Osteocyte (in vitro differentiated cells): Measurements from ENCODE around the gene LRRC1. TPM values are rescaled to one million over a fixed set of nuclear protein-coding genes. Genes with fewer than 3 reads are reported as not detected.

ENCODE experiments used
- DNase-seq: peaks from one replicate; pipeline ENCODE4 v3.0.0; 2021; ENCODE audit warnings: mixed read lengths; ENCODE audit not compliant: unreplicated experiment; ENCODE audit errors: extremely low spot score
- H3K27ac Mint-ChIP-seq: one replicate; pipeline ENCODE4 v1.8.0; 2021; ENCODE audit warnings: mild to moderate bottlenecking, mixed read lengths; ENCODE audit not compliant: unreplicated experiment
- H3K27me3 Mint-ChIP-seq: one replicate; pipeline ENCODE4 v1.8.0; 2021; ENCODE audit warnings: mixed read lengths; ENCODE audit not compliant: unreplicated experiment
- H3K36me3 Mint-ChIP-seq: one replicate; pipeline ENCODE4 v1.8.0; 2021; ENCODE audit warnings: mixed read lengths; ENCODE audit not compliant: unreplicated experiment
- H3K4me1 Mint-ChIP-seq: one replicate; pipeline ENCODE4 v1.8.0; 2021; ENCODE audit warnings: mixed read lengths; ENCODE audit not compliant: unreplicated experiment
- H3K4me3 Mint-ChIP-seq: one replicate; pipeline ENCODE4 v1.8.0; 2021; ENCODE audit warnings: mild to moderate bottlenecking, moderate library complexity, mixed read lengths; ENCODE audit not compliant: unreplicated experiment
- H3K9me3 Mint-ChIP-seq: one replicate; pipeline ENCODE4 v1.8.0; 2021; ENCODE audit warnings: mixed read lengths; ENCODE audit not compliant: unreplicated experiment
- total RNA-seq: library from RNA; stranded (reverse); gene quantifications from 2 replicates; pipeline ENCODE4 v1.2.1, GENCODE V29; 2021
- TF ChIP-seq, protein P1 (sequence below): fragments of 200-600 bp; sonication (generic); IDR thresholded peaks from 2 replicates; pipeline ENCODE4 v1.5.0; 2021; ENCODE audit warnings: antibody characterized with exemption, mild to moderate bottlenecking, moderate library complexity

LRRC1 gene
- total RNA-seq, 1 donor from 2014 or later, result 7.4 TPM

DNA sequence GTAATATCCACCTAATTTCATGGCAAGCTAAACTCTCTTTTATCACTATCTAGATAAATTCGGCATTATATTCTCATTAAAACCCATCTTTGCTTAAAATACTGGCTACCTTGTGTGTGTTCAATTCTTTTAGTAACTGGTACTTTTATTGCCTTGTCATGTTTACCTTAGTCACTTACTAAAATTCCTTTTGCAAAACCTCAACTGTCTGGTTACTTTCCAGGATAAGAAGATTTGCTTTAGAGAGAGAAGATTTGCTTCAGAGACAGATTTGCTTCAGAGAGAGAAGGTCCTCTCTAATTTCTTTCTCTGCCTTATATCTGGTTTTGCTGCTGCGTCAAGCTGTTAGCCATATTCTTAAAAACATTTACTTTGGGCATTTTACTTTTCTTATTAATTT, 164.9 kb downstream of the LRRC1 start:
- no peak overlapping the region for H3K27ac Mint-ChIP-seq
- no peaks in the 10 kb centered on the region for H3K9me3 Mint-ChIP-seq
- H3K36me3 Mint-ChIP-seq, result no peaks in the 10 kb centered on the region
- DNase-seq, result no peak
- TF ChIP-seq, protein P1, sequence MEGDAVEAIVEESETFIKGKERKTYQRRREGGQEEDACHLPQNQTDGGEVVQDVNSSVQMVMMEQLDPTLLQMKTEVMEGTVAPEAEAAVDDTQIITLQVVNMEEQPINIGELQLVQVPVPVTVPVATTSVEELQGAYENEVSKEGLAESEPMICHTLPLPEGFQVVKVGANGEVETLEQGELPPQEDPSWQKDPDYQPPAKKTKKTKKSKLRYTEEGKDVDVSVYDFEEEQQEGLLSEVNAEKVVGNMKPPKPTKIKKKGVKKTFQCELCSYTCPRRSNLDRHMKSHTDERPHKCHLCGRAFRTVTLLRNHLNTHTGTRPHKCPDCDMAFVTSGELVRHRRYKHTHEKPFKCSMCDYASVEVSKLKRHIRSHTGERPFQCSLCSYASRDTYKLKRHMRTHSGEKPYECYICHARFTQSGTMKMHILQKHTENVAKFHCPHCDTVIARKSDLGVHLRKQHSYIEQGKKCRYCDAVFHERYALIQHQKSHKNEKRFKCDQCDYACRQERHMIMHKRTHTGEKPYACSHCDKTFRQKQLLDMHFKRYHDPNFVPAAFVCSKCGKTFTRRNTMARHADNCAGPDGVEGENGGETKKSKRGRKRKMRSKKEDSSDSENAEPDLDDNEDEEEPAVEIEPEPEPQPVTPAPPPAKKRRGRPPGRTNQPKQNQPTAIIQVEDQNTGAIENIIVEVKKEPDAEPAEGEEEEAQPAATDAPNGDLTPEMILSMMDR, result no peak
- H3K27me3 Mint-ChIP-seq, result peaks cover 9% of the 10 kb centered on the region
- peaks cover 9% of the 10 kb centered on the region for H3K4me1 Mint-ChIP-seq
- H3K4me3 Mint-ChIP-seq, result no peak overlapping the region

DNA sequence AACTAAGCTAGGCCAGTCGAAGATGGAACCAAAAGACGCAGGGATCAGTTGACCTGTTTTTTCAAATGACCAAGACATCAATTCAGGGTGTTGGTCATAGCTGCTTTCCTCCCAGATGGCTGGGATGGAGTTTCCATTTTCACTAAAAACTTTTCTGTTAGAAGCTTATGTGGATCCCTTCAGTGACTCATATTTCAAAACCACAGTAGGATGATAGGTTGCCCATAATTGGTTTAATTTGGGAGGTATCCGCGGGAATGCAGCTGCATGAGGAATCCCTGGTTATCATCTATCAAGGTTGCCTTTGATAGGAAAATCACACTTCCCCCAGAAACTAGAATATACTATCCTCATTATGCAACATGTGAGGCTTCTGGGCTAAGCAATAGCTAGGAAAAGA, 165.5 kb downstream of the LRRC1 start:
- DNase-seq, result no peak
- H3K27ac Mint-ChIP-seq, result no peak overlapping the region
- H3K36me3 Mint-ChIP-seq, result no peaks in the 10 kb centered on the region

DNA sequence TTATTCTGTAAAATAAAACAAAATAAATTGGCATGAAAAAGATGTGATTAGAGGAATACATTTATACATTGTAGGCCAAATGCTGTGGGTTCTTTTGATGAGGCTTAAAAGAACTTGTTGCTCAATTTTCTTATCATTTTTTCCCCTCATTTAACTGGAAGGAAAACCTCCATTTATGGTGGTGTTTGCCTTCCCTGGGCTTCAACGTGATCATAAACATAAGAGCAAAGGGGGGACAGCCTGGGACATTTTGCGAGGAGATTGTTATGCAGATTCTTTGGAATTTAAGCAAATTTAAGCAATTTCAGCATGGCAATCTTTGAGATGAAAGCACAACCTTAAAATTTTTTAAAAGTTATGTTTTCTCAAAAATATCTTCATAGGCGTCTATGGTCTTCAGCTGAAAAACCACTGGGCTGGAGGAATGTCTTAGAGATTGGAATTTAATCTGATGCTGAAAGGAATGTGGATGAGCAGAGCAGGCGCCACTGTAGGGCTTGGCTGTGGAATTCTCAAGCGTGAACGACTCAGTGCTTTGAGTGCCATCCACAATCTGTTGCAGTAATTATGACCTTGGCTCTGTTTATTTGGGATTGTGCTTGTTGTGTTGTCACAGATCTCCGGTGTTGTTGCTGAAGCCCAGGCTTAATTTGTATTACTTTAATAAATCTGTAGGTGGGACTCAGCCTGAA, 167.0 kb downstream of the LRRC1 start:
- TF ChIP-seq, protein P1, result no peak
- H3K4me3 Mint-ChIP-seq, result no peak overlapping the region
- H3K9me3 Mint-ChIP-seq, result no peaks in the 10 kb centered on the region
- no peaks in the 10 kb centered on the region for H3K36me3 Mint-ChIP-seq
- peaks cover 6% of the 10 kb centered on the region for H3K4me1 Mint-ChIP-seq
- DNase-seq, result no peak
- no peak overlapping the region for H3K27ac Mint-ChIP-seq
- peaks cover 7% of the 10 kb centered on the region for H3K27me3 Mint-ChIP-seq

More for the DNA sequence above, 165.5 kb downstream of the LRRC1 start:
- TF ChIP-seq, protein P1, result no peak
- no peaks in the 10 kb centered on the region for H3K9me3 Mint-ChIP-seq
- peaks cover 9% of the 10 kb centered on the region for H3K4me1 Mint-ChIP-seq
- H3K27me3 Mint-ChIP-seq, result peaks cover 9% of the 10 kb centered on the region
- H3K4me3 Mint-ChIP-seq, result no peak overlapping the region

DNA sequence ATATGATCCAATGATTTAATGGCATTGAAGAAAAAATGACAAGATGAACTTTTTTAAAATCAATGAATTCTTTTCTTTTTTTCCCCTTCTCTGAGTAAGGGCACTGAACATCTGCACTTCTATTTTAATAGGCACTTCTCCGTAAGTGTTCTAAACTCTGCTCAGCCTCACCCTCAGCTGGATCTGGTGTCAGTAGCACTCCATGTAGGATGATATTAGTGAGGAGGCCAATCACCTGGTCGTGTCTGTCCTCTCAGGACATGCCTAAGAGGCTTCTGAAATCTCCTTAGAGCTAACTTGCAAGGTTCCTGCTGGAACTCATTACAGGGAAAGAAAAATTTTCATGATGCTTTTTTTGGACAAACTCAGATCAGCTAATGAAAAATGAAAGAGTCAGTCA, 167.8 kb downstream of the LRRC1 start:
- no peak overlapping the region for H3K4me3 Mint-ChIP-seq
- H3K27me3 Mint-ChIP-seq, result peaks cover 2% of the 10 kb centered on the region
- no peak overlapping the region for H3K27ac Mint-ChIP-seq

DNA sequence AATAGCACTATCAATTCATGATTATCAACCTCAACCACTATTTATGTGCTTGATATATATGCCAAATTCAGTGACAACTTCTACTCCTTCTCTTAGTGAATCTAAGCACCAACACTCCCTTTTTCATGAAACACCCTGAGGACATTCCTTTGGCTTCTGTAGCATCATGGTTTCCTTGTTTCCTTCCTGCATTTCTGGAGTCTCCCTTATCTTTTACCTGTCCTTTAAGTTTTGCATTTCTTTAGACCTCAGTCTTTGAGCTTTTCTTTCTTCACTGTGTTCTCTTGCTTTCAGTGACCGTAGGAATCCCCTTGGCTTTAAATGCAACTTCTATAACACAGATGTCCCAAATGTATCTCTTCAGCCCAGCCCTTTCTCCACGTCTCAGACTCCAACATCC, 172.6 kb downstream of the LRRC1 start:
- no peak for DNase-seq
- TF ChIP-seq, protein P1, result no peak
- Mint-ChIP-seq H3K9me3 (no peaks in the 10 kb centered on the region), H3K4me1 (peaks cover 7% of the 10 kb centered on the region), H3K27me3 (peaks cover 2% of the 10 kb centered on the region), H3K27ac (no peak overlapping the region), H3K36me3 (no peaks in the 10 kb centered on the region), H3K4me3 (no peak overlapping the region)

More for the DNA sequence above, 167.8 kb downstream of the LRRC1 start:
- DNase-seq, result no peak
- Mint-ChIP-seq H3K4me1 (peaks cover 6% of the 10 kb centered on the region), H3K9me3 (no peaks in the 10 kb centered on the region), H3K36me3 (no peaks in the 10 kb centered on the region)
- TF ChIP-seq, protein P1, result no peak

Other genes starting within 250 kb of the LRRC1 start
- 36.2 and 43.7 TPM in 2 replicates for gene GCLC, start 249.9 kb upstream of the LRRC1 start, total RNA-seq
- gene KLHL31, start 129.2 kb upstream of the LRRC1 start, total RNA-seq, result 0.40 and 0.42 TPM in 2 replicates